Amniotic stem cell (primary cell): Measurements from ENCODE around the gene NCK2.

ENCODE experiments used
- DNase-seq: peaks from one replicate; lab custom pipeline; 2025; lab: John Stamatoyannopoulos, UW

Gene NCK2

DNA sequence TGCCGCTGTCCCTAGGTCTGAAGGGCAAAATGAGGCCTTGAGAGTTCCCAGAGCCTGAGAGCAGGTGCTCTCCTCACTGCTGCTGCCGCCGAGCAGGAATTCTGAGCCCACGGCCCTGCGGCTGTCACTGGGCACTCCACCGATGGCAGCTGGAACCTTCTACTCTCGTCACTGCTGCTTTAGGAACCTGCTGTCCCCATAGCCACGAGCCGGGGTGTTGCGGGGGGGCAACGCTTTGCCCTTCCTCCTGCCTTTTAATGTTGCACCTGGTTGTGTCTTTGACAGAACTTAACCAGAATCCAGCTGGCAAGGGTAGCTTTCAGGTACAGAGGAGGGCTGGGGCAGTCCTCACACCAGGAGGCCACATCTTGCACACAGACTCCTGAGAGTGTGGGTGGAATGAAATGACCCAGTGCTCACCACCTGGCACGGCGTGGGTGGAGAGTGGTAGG, 32.3 kb downstream of the NCK2 start:
- no peak for DNase-seq

DNA sequence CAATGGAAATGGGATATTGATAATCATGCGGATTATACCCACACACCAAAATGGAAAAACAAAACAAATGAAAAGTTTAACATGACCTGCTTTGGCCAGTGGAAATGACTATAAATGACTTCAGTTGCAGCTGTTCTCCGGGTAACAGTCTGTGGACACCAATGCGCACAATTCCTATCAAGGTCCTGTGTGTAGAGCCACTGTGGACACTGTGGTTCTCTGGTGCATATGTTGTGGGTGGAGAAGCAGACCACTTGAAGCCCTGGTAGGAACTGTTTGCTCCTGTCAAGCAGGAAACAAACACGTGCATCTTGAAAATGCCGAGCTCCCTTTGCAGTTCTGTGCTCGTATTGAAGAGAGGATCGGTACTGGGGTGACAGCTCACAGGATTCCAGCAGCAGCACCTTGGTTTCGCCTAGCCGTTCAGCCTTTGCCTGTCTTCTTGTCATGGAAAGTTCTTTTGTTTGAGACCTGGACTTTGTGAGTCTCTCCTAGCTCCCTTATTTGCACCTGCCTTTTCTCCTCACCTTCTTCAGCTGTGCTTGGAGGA, 32.9 kb downstream of the NCK2 start:
- no peak for DNase-seq

GRCh38 chr2:105778080-105778607, 33.4 kb downstream of the NCK2 start:
- DNase-seq, result no peak

GRCh38 chr2:105779394-105779793, 34.7 kb downstream of the NCK2 start:
- DNase-seq, result no peak

DNA sequence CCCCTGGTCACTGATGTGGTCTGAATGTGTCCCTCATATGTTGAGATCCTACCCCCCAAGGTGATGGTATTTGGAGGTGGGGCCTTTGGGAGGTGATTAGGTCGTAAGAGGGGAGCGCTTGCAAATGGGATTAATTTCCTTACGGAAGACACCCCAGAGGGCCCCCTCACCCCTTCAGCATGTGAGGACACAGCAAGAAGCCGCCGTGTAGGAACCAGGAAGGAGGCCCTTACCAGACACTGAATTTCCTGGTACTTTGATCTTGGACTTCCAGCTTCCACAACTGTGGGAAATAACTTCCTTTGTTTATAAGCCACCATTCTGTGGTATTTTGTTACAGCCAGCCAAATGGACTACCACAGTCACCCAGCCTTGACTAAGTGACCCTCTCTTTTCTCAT, 35.9 kb downstream of the NCK2 start:
- no peak for DNase-seq

DNA sequence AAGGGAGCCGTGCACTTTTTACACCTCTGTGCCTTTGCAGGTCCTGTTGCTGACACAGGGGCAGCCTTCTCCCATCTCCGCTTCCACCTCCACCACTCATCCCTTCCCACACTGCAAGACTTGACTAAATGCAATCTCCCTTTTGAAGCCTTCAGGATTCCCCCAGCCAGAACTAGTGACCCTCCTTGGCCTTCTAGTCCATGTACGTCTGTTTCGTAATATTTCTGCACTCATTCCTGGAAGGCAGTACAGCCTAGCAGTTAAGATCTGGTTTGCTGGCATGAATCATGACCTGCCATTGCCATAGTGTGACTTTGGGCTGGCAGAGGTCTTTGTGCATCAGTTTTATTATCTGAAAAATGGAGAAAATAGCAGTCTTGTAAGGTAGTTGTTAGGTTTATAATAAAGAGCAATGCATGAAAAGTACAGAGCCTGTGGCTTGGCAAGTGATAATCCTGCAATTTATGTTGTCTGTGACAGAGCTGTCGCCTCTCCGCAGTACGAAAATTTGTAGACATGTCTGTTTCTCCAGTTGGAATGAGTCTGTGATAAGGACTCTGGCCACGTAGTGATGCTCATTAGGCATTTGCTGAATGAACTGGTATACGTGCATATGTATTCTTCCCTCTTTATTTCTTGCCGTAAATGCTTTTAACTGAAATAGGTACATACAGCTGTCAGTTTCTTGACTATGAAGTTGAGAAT, 36.7 kb downstream of the NCK2 start:
- no peak for DNase-seq

DNA sequence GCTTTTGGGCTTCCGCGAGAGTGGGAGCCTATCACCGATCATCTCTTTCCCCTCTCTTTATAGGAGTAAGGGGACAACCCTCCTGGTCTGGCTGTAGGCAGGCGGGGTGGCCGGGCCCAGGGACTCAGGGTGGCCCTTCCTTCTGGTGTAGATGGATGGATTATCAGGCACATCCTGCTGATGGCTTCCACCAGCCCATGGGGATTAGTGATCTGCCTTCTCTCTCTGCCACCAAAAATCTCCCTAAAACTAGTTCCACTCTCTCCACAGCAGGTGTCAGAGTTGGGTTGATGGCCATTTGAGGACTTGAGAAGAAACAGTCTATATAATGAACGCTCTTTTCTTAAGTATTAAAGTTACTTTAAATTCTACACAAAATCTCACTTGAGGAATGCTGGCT, 37.4 kb downstream of the NCK2 start:
- DNase-seq, result no peak

- DNase-seq, result no peak
These were observed 37.9 kb downstream of the NCK2 start for GRCh38 chr2:105782646-105783045.

- no peak for DNase-seq
These were observed 38.5 kb downstream of the NCK2 start for GRCh38 chr2:105783151-105783738.

- DNase-seq, result no peak
These were observed 39.3 kb downstream of the NCK2 start for GRCh38 chr2:105783972-105784371.

DNA sequence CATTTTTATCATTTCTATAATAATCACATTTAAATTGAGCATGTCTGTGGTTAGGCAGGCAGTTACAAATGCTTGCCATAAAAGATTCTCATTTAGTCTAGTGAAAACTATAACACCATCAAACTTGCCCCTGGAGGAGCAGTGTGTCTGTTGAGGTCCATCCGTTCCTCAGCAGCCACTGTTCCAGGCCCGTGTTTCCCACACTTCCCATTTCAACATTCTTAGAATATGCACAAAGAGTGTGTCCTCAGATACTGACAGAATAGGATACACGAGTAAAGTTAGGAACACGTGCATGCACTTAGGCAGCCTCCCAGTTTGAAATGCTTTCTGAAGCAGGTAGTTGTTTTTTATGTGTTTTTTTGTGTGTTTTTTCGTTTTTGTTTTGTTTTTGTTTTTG, 39.9 kb downstream of the NCK2 start:
- DNase-seq, result no peak

GRCh38 chr2:105785095-105785847, 40.6 kb downstream of the NCK2 start:
- DNase-seq, result no peak

- DNase-seq, result no peak
These were observed 41.8 kb downstream of the NCK2 start for GRCh38 chr2:105786231-105787230.

- no peak for DNase-seq
These were observed 42.9 kb downstream of the NCK2 start for GRCh38 chr2:105787376-105788318.

GRCh38 chr2:105788670-105789290, 44.1 kb downstream of the NCK2 start:
- no peak for DNase-seq

- DNase-seq, result peak; percentile 27
These were observed 45.2 kb downstream of the NCK2 start for GRCh38 chr2:105789745-105790460.

DNA sequence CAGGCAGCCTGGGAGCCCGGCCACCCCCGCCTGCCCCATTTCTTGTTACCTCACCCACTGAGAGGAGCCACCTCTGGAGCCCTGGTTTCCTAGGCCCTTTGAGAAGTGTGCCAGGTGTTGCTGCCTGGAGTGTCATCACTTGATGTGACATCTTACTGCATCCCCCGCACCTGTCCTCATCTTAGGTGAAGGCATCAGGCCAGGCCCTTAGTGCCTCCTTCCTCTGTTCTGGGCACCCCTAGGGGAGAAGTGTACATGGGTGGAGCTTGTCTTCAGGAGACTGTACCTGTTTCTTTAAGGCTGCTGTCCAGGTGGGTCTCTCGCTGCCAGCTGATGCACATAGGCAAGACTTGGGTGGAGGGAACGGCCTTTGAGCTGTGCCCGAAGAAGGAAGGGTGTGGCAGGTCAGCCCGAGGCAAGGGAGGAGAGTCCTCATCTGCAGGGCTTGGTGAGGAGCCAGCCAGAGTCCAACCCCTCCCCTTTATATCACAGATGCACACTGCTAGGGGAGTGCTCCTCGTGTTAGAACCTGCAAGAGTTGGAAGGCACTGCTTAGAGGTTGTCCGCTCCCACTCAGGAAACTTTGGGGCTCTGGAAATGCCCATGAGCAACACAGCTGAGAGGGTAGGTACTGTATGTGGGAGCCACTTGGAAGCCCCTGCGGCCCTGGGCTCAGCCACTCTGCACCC, 45.9 kb downstream of the NCK2 start:
- no peak for DNase-seq

- DNase-seq, result no peak
These were observed 46.5 kb downstream of the NCK2 start for GRCh38 chr2:105791229-105791628.
